GM12865 (cell line): ENCODE results near the gene IL17RE.

Source experiments
- DNase-seq: peaks from one replicate; pipeline ENCODE4 v3.0.0; 2010; ENCODE audit warnings: low read depth
- H3K4me3 ChIP-seq: 2 replicates; pipeline ENCODE4 v1.5.1; 2011; ENCODE audit warnings: mild to moderate bottlenecking, low read depth, low read length, control low read depth
- CTCF ChIP-seq: IDR thresholded peaks from 2 replicates; pipeline ENCODE4 v1.5.1; 2011; ENCODE audit warnings: low read length, control low read depth, low read depth, inconsistent platforms; ENCODE audit not compliant: insufficient read depth; ENCODE audit errors: missing control alignments

The IL17RE gene

GRCh38 chr3:9965200-9965875, 62.7 kb downstream of the IL17RE start:
- no peak for TF ChIP-seq CTCF
- no peak overlapping the region for H3K4me3 ChIP-seq
- DNase-seq = no peak
